C4-2B (cell line): ENCODE data around the gene ZNF550.

ENCODE experiments used
- CTCF ChIP-seq: fragments of 450-650 bp; conservative IDR thresholded peaks from 2 replicates; pipeline ENCODE4 v1.5.1; 2017; ENCODE audit warnings: mild to moderate bottlenecking
- ZFX ChIP-seq: fragments of 450-650 bp; IDR thresholded peaks from 2 replicates; pipeline ENCODE4 v1.6.1; 2017

DNA sequence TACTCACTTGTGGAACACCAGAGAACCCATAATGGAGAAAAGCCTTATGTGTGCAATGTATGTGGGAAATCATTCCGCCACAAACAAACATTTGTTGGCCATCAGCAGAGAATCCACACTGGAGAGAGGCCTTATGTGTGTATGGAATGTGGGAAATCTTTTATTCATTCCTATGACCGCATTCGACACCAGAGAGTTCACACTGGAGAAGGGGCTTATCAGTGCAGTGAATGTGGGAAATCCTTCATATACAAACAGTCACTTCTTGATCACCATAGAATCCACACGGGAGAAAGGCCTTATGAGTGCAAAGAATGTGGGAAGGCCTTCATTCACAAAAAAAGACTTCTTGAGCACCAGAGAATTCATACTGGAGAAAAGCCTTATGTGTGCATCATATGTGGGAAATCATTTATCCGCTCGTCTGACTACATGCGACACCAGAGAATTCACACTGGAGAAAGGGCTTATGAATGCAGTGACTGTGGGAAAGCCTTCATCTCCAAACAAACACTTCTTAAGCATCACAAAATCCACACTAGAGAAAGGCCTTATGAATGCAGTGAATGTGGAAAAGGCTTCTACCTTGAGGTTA, 21.6 kb downstream of the ZNF550 start:
- TF ChIP-seq CTCF (no peak), ZFX (no peak)
